ENCODE data around the gene MYBPH.

MYBPH gene

DNA sequence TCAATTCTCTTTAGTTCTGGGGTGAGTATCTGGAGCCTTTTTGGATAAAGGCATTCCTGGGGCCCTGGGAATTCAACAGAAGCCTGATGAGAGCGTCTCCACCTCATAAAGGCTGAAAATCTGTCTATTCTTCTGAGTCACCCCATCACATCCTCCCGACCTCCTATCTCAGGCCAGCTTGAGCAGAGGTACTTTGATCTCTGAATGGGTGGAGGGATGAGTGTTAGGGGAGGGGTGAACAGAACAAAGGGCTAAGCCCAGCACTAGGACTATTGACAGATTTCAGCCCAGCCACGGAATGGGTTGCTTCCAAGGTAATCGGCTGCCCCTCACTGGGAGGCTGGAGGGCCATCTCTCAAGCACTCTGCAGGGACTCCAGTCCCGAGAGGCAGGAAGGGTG is 2.5 kb upstream of the MYBPH start:
- no peak for DNase-seq

- DNase-seq: no peak
These were observed 1.9 kb upstream of the MYBPH start for GRCh38 chr1:203177470-203178039.

DNA sequence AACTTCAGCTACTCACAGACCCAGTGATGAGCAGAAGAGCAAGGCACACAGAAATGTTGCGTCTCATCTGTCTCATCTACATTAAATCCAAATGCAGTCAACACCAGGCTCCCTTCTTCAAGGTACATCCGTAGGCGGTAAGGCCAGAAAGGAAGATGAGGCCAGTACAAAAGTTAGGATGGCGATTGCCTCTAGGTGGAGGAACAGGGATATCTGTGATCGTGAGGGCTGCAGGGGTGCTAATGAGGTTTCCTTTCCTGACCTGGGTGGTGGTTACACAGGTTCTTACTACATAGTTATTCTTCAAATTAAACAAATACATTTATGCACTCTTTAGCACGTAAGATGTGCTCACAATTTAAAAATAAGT is 1.4 kb upstream of the MYBPH start:
- no peak for DNase-seq

DNA sequence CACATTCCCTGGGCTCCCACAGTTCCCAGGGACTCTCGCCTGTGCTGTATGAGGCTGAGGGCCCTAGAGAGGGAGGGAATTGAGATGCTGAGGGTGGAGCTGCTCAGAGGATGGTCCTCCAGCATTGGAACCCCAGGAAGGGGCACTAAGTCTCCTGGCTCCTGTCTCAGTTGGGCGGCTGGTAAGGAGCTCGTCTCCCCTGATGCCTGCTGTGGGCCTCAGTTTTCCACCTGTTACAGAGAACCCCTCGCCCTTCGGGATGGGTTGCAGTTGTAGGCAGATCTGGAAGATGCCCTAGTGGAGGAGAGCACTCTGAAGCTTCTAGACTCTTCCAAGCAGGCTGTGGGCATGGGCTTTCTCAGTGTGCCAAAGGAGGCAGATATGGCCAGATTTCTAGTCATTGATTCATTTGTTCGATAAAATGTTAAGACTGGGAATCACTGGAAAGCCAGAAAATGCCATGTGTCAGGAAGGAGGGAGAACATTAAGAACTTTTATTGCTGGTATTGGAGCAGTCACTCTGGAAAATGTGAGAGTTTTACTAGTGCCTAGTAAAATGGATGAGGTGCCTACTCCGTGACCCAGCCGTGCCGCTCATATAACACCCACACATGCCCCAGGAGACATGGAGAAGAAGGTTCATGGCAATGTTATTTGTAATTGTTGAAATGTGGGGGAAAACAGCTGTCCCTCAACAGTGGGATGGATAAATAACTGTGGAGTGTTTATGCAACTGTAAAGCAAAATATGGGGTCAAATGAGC is 828 bp upstream of the MYBPH start:
- DNase-seq: no peak

- no peak for DNase-seq
These were observed 208 bp upstream of the MYBPH start for GRCh38 chr1:203175827-203176241.

DNA sequence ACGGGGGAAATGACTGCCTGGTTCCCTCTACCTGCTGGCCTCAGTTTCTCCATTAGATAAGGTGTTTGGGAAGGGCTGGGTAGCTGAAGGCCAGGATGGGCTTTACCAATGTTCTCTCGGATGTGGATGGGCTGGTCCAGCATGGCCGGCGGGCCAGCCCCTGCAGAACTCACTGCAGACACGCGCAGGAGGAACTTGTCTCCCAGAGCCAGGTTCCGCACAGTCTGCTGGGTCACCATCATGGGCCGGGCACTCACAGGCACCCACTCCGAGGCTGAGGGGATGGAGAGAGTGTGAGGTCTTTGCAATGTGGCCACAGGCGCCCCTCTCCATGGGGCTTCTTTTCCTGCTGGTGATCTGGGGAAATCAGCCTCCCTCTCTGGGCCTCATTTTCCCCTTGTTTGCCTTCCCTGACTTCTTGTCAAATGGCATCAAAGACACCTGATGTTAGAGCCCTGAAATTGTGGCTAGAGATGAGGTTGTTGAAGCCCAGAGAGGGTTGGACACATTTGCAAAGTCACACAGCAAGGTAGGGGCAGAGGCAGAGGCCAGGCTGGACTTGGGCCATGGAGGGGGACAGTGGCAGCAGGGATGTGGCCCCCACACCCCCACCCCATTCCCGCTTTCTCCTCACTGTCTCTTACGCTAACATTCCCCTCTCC is 1.2 kb downstream of the MYBPH start:
- DNase-seq: no peak

DNA sequence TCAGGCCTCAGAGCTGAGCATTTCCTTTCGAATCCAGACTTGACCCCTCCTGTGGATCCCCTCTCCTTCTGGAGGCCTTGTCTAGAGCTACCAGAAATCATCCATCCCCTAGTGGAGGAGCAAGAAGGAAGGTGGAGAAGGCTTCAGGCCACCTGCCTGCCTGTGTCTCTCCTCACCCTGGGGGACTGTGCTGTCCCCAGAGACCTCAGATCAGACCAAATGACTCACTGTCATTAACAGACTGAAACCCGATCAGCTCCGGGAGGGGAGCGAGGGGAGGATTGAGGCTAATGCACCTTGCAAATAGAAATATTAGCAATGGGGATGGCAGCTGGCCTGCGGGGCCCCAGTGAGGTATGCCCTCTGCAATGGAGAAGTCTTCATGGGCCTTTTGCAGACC is 2.1 kb downstream of the MYBPH start:
- DNase-seq: no peak

DNA sequence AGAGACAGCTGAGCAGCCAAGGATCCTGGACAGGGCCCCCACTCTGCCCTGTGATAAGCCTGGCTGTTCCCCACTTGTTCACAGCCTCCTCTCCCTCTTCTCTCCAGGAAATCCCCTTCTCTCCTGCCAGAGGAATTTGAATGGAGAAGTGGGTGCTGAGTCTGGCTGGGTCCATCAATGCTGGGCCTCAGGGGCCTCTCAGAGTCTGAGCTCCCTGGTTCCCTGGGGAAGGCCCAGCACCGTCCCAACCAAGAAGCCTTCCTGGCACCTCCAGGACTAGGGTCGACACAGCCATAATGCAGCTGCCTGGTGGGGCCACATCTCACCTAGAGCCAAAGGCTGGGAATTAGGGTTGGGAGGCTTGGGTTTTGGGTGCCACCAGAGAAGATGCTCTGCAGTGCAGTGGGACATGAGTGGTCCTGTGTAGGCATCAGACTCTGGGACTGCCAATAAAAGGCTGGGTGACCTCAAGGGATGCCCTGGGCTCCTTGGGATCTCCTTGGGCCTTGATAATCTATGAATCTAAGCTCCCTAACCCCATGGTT is 2.5 kb downstream of the MYBPH start:
- DNase-seq: no peak

DNA sequence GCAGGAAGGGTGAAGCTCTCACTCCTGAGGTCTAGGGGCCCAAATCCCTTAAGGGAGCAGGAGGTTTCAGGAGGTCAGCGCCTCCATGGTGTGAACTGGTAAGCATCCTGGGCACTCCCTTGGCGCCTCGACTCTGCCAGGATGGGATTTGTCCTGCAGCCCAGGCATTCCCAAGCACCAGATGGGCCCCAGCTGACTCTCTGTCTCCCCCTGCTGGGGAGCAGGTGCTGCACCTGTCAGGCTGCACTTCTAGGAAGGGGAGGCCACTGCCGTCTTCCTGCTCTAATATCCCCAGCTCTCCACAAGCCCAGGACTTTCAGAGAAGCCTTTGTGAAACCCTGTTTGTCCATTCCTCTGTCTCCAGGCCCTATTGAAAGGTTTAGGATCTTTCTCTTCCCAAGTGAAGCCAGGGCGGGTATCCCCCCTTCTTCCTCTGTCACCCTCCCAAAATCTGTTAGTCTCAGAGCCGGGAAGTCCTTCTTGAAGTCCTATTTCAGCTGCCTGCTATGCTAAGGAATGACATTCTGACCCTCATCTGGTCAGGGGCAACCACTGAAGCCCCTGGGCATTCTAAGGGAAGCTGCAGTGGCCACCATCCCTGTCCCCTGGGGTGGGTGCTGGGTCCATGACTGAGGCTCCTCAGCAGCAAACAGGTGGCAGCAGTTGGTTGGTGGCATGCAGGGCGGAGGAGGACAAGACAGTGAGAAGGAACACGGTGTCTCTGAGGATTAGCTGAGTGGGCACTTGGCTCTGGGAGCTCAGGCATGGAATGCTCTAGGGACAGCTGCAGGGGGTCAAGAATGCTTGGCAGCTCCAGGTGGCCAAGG is 3.2 kb downstream of the MYBPH start:
- no peak for DNase-seq

DNA sequence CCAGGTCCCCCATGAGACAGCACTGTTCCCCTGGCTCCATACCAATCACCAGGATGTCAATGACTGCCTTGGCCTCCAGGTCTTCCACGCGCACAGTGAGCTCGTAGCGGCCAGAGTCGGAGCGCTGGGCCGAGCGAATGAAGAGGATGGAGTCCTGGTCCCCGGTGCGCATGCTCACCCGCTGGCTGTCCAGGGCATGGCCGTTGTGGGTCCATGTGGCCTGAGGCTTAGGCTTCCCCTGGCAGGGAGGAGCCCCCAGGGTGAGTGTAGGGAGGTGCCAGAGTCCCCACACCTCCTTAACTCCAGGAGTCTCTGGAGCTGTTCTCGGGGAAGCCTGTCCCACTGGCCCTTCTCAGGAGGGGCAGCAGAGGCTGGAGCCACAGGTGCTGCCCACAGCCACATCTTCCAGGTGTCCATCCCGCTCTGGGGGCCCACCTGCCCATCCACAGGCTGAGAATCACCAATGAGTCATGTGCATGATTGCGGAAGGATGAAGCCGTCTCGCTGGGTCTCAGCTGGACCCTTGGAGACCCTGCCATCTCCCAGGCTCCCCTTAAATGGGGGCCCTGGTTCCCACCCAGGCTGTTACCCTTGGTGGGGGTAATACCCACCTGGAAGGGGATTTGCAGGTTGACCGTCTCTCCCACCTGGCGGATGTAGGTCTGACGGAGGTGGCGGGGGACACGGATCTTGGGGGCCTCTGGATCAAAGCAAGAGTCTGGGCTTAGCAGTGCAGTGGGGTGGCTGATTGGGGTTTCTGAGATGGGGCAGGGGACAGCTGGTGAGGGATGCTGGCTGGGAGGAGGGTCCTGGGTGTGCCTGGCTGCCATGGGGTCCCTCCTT is 4.1 kb downstream of the MYBPH start:
- DNase-seq: no peak

GRCh38 chr1:203170625-203171330 is 4.8 kb downstream of the MYBPH start:
- DNase-seq: no peak

- no peak for DNase-seq
These were observed 5.7 kb downstream of the MYBPH start for GRCh38 chr1:203169770-203170520.

GRCh38 chr1:203168991-203169390 is 6.6 kb downstream of the MYBPH start:
- DNase-seq: no peak

DNA sequence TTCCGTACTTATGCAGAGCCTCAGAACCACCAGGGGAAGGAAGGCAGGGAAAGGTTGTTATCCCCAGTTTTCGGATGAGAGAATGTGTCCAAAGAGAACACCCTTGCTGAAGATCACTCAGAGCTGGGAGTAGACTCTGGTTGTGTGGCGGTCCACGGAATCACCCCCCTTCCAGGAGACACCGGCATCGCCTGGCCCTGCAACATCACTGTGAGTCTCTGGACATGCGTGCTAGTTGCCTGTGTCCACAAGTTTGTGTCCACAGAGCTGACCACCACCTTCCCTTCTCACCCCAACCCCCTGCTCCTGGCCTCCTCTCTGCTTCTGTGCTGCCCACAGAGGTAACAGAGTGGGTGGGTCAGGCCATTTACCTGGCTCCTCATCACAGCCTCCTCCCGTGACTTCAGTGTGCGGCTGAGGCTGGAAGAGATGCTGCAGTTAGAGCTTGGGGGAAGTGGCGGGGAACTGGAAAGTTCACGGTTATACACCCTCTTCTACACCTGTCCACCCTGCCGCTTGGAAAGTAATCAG is 7.3 kb downstream of the MYBPH start:
- DNase-seq: no peak

GRCh38 chr1:203167913-203168200 is 7.8 kb downstream of the MYBPH start:
- DNase-seq: no peak

DNA sequence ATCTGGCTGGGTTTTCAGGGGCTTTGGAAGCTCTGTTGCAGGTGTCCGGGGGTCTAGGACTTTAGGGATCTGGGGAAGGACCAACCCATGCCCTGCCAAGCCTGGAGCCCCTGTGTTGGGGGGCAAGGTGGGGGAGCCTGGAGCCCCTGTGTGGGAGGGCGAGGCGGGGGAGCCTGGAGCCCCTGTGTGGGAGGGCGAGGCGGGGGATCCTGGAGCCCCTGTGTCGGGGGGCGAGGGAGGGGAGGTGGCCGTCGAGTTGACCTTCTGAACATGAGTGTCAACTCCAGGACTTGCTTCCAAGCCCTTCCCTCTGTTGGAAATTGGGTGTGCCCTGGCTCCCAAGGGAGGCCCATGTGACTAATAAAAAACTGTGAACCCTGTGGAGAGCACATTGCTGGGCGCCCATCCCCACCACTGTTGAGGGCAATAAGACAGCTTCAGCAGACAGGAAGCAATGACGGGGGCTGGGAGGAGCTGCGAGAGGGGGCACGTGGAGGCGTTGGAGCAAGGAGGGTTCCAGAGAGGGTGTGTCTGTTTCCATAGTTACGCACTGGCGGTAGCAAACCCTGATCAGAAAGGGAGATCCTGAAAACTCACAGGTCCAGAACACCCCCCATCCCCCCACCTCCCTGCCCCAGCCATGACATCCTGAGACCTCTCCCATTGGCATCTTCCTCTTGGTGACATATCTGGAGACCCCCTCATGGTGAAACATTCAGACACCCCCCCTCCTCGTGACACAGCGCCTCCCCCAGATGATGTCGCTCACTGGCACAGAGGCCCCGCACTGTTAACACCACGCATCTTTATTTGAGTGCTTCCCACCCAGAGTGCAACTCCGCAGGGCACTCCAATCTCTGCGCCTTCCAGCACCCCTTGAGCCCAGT is 8.4 kb downstream of the MYBPH start:
- no peak for DNase-seq

DNA sequence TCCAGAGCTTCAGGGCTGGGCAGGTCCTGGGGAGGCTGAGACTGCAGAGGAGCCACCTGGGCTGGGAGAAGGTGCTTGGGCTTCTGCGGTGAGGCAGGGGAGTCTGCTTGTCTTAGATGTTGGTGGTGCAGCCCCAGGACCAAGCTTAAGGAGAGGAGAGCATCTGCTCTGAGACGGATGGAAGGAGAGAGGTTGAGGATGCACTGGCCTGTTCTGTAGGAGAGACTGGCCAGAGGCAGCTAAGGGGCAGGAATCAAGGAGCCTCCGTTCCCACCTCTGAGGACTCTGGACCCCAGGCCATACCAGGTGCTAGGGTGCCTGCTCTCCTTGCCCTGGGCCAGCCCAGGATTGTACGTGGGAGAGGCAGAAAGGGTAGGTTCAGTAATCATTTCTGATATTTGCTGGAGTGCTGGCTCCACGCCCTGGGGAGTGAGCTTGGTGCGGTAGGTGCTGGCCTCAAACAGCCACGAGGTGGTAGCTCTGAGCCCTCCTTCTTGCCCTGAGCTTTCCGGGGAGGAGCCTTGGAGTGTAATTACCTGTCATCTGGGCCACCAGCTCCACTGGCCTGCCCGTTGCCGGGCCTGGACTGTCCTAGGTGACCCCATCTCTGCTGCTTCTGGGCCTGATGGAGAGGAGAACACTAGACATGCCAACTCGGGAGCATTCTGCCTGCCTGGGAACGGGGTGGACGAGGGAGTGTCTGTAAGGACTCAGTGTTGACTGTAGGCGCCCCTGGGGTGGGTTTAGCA is 9.3 kb downstream of the MYBPH start:
- no peak for DNase-seq

DNA sequence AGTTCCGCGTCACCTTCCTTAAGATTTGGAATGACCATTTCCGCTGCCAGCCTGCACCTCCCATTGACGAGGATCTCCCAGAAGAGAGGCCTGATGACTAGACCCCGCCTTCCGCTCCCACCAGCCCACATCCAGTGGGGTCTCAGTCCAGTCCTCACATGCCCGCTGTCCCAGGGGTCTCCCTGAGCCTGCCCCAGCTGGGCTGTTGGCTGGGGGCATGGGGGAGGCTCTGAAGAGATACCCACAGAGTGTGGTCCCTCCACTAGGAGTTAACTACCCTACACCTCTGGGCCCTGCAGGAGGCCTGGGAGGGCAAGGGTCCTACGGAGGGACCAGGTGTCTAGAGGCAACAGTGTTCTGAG is 9.8 kb downstream of the MYBPH start:
- DNase-seq: no peak
